KMS-11 (cell line): ENCODE data around the gene STN1.

Experiments used
- H2AFZ ChIP-seq: fragments of 200-600 bp; sonication (generic); 2 replicates; pipeline ENCODE4 v1.6.1; 2016; ENCODE audit warnings: antibody characterized with exemption, mixed run types, low read depth
- H3K27ac ChIP-seq: fragments of 200-600 bp; sonication (generic); 2 replicates; pipeline ENCODE4 v1.6.1; 2016; ENCODE audit warnings: mild to moderate bottlenecking, mixed run types
- H3K27me3 ChIP-seq: fragments of 200-600 bp; sonication (generic); 2 replicates; pipeline ENCODE4 v1.6.1; 2017; ENCODE audit warnings: mild to moderate bottlenecking, low read depth, mixed run types, moderate library complexity; ENCODE audit not compliant: insufficient read depth
- H3K36me3 ChIP-seq: fragments of 200-600 bp; sonication (generic); 2 replicates; pipeline ENCODE4 v1.6.1; 2017; ENCODE audit warnings: mild to moderate bottlenecking, mixed run types; ENCODE audit not compliant: insufficient read depth
- H3K4me1 ChIP-seq: fragments of 200-600 bp; sonication (generic); 2 replicates; pipeline ENCODE4 v1.6.1; 2016; ENCODE audit warnings: mild to moderate bottlenecking, low read depth, mixed run types; ENCODE audit not compliant: poor library complexity, severe bottlenecking
- H3K4me2 ChIP-seq: fragments of 200-600 bp; sonication (generic); 2 replicates; pipeline ENCODE4 v1.7.0; 2016; ENCODE audit warnings: mild to moderate bottlenecking, mixed run types
- H3K4me3 ChIP-seq: fragments of 200-600 bp; sonication (generic); IDR thresholded peaks from 2 replicates; pipeline ENCODE4 v1.6.1; 2017; ENCODE audit warnings: low read depth, low read length, mixed read lengths; ENCODE audit not compliant: insufficient read depth
- H3K79me2 ChIP-seq: fragments of 200-600 bp; sonication (generic); 2 replicates; pipeline ENCODE4 v1.6.1; 2016; ENCODE audit warnings: low read depth, mixed run types; ENCODE audit not compliant: insufficient read depth
- H3K9ac ChIP-seq: fragments of 200-600 bp; sonication (generic); 2 replicates; pipeline ENCODE4 v1.6.1; 2016; ENCODE audit warnings: mild to moderate bottlenecking, mixed run types
- H4K20me1 ChIP-seq: fragments of 200-600 bp; sonication (generic); 2 replicates; pipeline ENCODE4 v1.6.1; 2016; ENCODE audit warnings: mild to moderate bottlenecking, mixed run types; ENCODE audit not compliant: insufficient read depth
- TF ChIP-seq, protein P1 (sequence below): fragments of 200-600 bp; sonication (generic); conservative IDR thresholded peaks from 2 replicates; pipeline ENCODE4 v1.6.1; 2017; ENCODE audit warnings: low read depth, mild to moderate bottlenecking, antibody characterized with exemption, low read length, moderate library complexity, mixed read lengths

STN1 gene

DNA sequence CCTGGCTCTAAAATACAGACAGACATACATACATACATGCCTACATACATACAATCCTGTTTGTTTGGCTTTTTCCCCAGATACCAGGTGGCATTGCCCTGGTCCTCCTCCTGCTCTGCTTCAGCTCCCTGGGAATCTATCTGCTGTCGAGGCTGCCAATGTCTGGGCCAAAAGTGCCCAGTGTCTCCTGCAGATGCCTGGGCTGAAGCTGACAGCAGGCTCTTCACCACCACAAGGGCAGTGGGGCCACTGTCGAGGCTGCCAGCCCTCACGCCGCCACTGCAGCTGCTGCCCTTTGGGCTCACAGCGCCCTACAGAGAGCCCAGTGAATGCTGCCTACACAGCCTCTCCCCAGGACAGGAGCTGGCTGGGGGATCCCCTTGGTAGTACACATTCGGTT, 18.0 kb upstream of the STN1 start:
- Histone ChIP-seq H3K27me3 (no peaks in the 10 kb centered on the region), H3K4me2 (no peak overlapping the region), H2AFZ (no peak overlapping the region), H3K27ac (no peak overlapping the region), H3K4me3 (no peak overlapping the region), H3K36me3 (no peaks in the 10 kb centered on the region), H3K9ac (no peak overlapping the region), H3K4me1 (no peaks in the 10 kb centered on the region), H4K20me1 (no peaks in the 10 kb centered on the region), H3K79me2 (no peaks in the 10 kb centered on the region)
- TF ChIP-seq, protein P1, sequence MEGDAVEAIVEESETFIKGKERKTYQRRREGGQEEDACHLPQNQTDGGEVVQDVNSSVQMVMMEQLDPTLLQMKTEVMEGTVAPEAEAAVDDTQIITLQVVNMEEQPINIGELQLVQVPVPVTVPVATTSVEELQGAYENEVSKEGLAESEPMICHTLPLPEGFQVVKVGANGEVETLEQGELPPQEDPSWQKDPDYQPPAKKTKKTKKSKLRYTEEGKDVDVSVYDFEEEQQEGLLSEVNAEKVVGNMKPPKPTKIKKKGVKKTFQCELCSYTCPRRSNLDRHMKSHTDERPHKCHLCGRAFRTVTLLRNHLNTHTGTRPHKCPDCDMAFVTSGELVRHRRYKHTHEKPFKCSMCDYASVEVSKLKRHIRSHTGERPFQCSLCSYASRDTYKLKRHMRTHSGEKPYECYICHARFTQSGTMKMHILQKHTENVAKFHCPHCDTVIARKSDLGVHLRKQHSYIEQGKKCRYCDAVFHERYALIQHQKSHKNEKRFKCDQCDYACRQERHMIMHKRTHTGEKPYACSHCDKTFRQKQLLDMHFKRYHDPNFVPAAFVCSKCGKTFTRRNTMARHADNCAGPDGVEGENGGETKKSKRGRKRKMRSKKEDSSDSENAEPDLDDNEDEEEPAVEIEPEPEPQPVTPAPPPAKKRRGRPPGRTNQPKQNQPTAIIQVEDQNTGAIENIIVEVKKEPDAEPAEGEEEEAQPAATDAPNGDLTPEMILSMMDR, result no peak

DNA sequence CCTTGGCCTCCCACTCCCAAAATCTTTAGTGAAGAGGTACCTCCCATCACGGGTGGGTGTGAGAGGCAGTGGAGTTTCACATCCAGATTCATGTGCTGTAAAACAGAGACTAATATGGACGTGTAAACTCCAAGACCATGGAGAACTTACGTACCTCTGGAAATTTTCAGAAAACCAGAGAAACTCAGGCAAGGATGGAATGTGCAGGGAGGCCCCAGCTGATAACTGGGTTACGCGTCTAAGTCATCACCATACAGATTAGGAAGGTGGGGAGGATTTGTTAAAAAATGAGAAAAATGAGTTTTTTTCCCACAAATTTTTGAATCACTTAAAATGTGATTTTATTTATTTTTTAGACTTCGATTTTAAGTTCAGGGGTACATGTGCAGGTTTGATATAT, 16.3 kb upstream of the STN1 start:
- H4K20me1 ChIP-seq, result no peaks in the 10 kb centered on the region
- H3K9ac ChIP-seq, result no peak overlapping the region
- H3K27ac ChIP-seq, result no peak overlapping the region
- H2AFZ ChIP-seq, result no peak overlapping the region
- no peaks in the 10 kb centered on the region for H3K36me3 ChIP-seq
- H3K4me3 ChIP-seq, result no peak overlapping the region
- no peaks in the 10 kb centered on the region for H3K27me3 ChIP-seq
- no peaks in the 10 kb centered on the region for H3K79me2 ChIP-seq
- TF ChIP-seq, protein P1, result no peak
- H3K4me2 ChIP-seq, result no peak overlapping the region
- H3K4me1 ChIP-seq, result no peaks in the 10 kb centered on the region

DNA sequence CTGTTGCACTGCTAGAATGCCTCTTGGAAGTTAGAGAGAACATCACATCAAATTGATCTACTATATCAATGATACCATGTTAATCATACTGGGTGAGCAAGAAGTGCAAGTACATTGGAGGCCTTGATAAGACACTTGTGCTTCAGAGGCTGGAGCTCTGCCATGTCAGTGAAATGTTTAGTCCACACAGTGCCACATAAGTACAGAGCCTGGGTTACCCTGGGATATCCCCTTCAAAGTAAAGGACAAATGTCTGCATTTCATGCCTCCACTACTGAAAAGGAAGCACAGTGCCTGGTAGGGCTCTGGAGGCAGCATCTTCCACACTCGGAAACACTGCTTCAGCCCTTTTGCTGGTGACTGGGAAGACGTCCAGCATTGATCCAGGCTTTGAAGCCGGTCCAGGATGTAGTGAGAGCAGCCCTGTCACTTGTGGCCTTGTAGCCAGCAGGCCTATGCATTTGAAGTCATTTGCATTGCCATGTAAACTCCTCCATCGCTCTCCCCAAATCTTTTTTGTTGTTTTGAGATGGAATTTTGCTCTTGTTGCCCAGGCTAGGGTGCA, 15.7 kb upstream of the STN1 start:
- Histone ChIP-seq H3K27ac (no peak overlapping the region), H3K79me2 (no peaks in the 10 kb centered on the region), H3K4me1 (no peaks in the 10 kb centered on the region), H3K4me2 (no peak overlapping the region), H3K27me3 (no peaks in the 10 kb centered on the region), H4K20me1 (no peaks in the 10 kb centered on the region), H3K36me3 (no peaks in the 10 kb centered on the region), H3K4me3 (no peak overlapping the region), H2AFZ (no peak overlapping the region), H3K9ac (no peak overlapping the region)
- TF ChIP-seq, protein P1, result no peak

DNA sequence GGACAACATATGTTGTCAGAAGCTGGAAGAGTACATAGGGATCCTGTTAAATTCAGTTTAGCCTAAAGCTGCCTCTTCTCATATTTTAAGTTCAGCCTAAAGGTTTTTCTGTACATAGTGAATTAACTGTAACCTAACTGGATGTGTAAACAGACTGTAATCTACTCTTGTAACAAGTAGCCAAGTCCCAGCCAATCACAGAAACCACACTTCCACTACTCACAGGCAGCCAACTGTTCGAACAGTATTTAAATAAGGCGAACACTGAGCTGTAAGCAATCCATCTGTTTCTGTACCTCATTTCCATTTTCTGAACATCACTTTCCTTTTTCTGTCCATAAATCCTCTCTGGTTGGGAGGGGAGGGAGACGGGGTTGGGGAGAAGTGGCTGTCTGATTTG, 15.0 kb upstream of the STN1 start:
- no peaks in the 10 kb centered on the region for H3K27me3 ChIP-seq
- H3K4me1 ChIP-seq, result no peaks in the 10 kb centered on the region
- H2AFZ ChIP-seq, result no peak overlapping the region
- H3K27ac ChIP-seq, result no peak overlapping the region
- no peaks in the 10 kb centered on the region for H3K36me3 ChIP-seq
- H4K20me1 ChIP-seq, result no peaks in the 10 kb centered on the region
- TF ChIP-seq, protein P1, result no peak
- no peak overlapping the region for H3K9ac ChIP-seq
- H3K79me2 ChIP-seq, result no peaks in the 10 kb centered on the region
- H3K4me2 ChIP-seq, result no peak overlapping the region
- no peak overlapping the region for H3K4me3 ChIP-seq

DNA sequence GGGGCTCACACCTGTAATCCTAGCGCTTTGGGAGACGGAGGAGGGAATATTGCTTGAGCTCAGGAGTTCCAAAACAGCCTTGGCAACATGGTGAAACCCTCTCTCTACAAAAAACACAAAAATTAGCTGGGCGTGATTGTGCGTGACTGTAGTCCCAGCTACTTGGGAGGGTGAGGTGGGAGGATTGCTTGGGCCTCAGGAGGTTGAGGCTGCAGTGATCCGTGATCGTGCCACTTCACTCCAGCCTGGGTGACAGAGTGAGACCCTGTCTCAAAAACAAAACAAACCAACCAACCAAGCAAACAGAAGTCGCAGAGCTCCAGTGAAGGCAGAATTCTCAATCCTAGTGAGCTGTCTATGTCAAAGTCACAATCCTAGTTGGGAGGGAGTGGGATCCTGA, 14.3 kb upstream of the STN1 start:
- no peak overlapping the region for H3K4me2 ChIP-seq

More for the DNA sequence above, 14.3 kb upstream of the STN1 start:
- H4K20me1 ChIP-seq, result no peaks in the 10 kb centered on the region
- TF ChIP-seq, protein P1, result no peak
- no peaks in the 10 kb centered on the region for H3K4me1 ChIP-seq
- H3K9ac ChIP-seq, result no peak overlapping the region
- H3K4me3 ChIP-seq, result no peak overlapping the region
- H2AFZ ChIP-seq, result no peak overlapping the region
- no peaks in the 10 kb centered on the region for H3K27me3 ChIP-seq
- no peaks in the 10 kb centered on the region for H3K36me3 ChIP-seq
- no peaks in the 10 kb centered on the region for H3K79me2 ChIP-seq
- no peak overlapping the region for H3K27ac ChIP-seq
